IgD-negative memory B cell (primary cell): ENCODE data around the gene UBE2G2. TPM values are rescaled to one million over a fixed set of nuclear protein-coding genes. Genes with fewer than 3 reads are reported as not detected.

ENCODE experiments used
- H3K27ac Mint-ChIP-seq, 3 donors: one replicate each; pipeline ENCODE4 v1.8.0; 2020 to 2022; ENCODE audit warnings: mild to moderate bottlenecking in 3 of 3, mixed read lengths in 3 of 3, moderate library complexity in 1 of 3
- H3K27me3 Mint-ChIP-seq: one replicate; pipeline ENCODE4 v1.8.0; 2021; ENCODE audit warnings: mixed read lengths
- H3K36me3 Mint-ChIP-seq: one replicate; pipeline ENCODE4 v1.8.0; 2020; ENCODE audit warnings: mild to moderate bottlenecking, mixed read lengths
- H3K4me1 Mint-ChIP-seq, 3 donors: one replicate each; pipeline ENCODE4 v1.8.0; 2020 to 2022; ENCODE audit warnings: mixed read lengths in 3 of 3, mild to moderate bottlenecking in 1 of 3
- H3K4me3 Mint-ChIP-seq, 4 donors: one replicate each; pipeline ENCODE4 v1.8.0; 2020 to 2022; ENCODE audit warnings: mild to moderate bottlenecking in 4 of 4, mixed read lengths in 4 of 4, moderate library complexity in 3 of 4
- H3K9me3 Mint-ChIP-seq, 3 donors: one replicate each; pipeline ENCODE4 v1.8.0; 2020 to 2021; ENCODE audit warnings: mixed read lengths in 3 of 3, mild to moderate bottlenecking in 1 of 3
- polyA plus RNA-seq: library from polyadenylated mRNA; unstranded; fragments of 300-500 nt; fragmentation: Illumina TruSeq; gene quantifications from one replicate; pipeline ENCODE4 v1.2.3, GENCODE V29; 2021

The UBE2G2 gene
- polyA plus RNA-seq, 1 donor from 2014 or later, result 55.7 TPM

DNA sequence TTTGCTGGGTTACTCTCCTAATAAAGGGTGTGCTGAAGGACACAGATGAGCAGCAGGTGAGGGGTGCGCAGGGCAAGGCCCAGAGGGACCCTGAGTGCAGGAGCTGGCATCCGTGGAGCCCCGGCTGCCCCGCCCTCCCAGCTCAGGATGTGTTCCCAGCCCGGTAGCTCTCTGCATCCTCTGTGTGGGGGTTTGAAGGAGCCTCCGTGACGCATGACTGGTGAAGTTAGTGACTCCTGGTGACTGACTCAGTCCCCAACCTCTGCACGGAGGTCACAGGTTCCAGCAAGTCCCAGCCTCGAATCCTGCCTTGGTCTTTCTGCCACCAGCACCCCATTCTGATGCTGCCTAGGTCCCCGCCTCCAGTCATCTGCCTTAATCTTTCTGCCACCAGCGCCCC is 68.7 kb downstream of the UBE2G2 start:
- H3K4me1 Mint-ChIP-seq, result no peaks in the 10 kb centered on the region
- no peak overlapping the region for H3K27ac Mint-ChIP-seq
- H3K4me3 Mint-ChIP-seq, result no peak overlapping the region
- H3K9me3 Mint-ChIP-seq, result no peaks in the 10 kb centered on the region
- peaks cover 11% of the 10 kb centered on the region for H3K27me3 Mint-ChIP-seq
- no peaks in the 10 kb centered on the region for H3K36me3 Mint-ChIP-seq

DNA sequence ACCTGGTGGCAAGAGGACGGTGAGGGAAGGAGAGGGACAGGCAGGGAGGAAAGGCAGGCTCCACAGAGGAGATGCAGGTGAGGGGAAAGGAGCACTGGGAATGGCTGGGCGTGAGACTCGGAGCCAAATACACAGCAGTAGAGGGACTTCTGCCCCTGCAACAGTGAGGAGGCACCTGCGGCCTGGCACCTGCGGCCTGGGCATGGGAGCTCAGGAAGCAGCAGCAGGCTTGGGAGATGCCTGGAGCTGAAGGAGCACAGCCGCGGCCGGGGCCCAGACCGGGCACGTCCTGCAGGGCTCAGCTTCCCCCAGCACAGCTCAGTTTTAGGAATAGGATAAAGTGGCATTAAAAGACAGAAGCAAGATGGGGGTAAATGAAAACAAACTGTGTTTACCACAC is 69.4 kb downstream of the UBE2G2 start:
- H3K36me3 Mint-ChIP-seq, result no peaks in the 10 kb centered on the region
- H3K4me3 Mint-ChIP-seq, result no peak overlapping the region
- H3K4me1 Mint-ChIP-seq, result no peaks in the 10 kb centered on the region
- H3K27me3 Mint-ChIP-seq, result peaks cover 11% of the 10 kb centered on the region
- no peaks in the 10 kb centered on the region for H3K9me3 Mint-ChIP-seq
- no peak overlapping the region for H3K27ac Mint-ChIP-seq

DNA sequence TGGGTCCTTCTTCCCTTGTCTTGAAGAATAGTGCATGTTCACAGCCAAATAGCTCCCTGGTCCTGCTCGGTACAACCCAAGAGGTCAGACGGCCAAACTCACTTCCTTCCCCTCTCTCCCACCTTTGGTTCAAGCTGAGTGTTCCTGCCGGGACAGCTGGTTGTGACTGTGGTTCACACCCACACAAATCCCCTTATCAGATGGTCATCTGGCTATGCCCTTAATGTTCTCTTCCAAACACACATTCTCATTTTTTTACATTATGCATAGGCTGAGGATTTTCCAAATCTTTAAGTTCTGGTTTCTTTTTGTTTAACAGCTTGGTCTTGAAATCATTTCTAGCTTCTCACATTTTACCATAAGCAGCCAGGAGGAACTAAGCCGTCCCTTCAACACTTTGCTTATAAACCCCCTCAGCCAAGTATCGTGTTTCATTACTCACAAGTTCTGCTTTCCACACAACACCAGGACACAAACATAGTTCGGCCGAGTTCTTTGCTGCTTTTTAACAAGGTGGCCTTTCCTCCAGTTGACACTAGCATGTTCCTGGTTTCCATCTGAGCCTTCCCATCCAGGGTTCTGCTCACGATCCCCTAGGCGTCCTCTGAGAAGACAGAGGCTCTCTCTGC is 70.6 kb downstream of the UBE2G2 start:
- Mint-ChIP-seq H3K36me3 (no peaks in the 10 kb centered on the region), H3K9me3 (no peaks in the 10 kb centered on the region), H3K4me3 (no peak overlapping the region), H3K4me1 (no peaks in the 10 kb centered on the region), H3K27ac (peak overlapping the region in 1 of 3 donors; percentile 85), H3K27me3 (peaks cover 16% of the 10 kb centered on the region)

DNA sequence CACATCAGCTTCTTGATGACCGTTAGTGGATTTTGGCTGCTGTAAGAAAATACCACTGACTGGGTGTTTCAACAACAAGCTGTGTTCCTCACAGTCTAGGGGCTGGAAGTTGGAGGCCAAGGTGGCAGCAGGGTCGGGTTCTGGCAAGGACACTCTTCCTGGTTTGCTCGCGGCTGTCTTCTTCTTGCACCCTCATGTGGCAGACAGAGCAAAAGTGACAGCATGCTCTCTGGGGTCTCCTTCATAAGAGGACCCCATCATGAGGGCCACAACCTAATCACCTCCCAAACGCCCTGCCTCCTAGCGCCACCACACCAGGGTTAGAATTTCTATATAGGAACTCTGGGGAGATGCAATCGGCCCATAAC is 71.6 kb downstream of the UBE2G2 start:
- Mint-ChIP-seq H3K27ac (no peak overlapping the region), H3K4me1 (no peaks in the 10 kb centered on the region), H3K36me3 (no peaks in the 10 kb centered on the region), H3K9me3 (no peaks in the 10 kb centered on the region), H3K4me3 (no peak overlapping the region), H3K27me3 (peaks cover 19% of the 10 kb centered on the region)

DNA sequence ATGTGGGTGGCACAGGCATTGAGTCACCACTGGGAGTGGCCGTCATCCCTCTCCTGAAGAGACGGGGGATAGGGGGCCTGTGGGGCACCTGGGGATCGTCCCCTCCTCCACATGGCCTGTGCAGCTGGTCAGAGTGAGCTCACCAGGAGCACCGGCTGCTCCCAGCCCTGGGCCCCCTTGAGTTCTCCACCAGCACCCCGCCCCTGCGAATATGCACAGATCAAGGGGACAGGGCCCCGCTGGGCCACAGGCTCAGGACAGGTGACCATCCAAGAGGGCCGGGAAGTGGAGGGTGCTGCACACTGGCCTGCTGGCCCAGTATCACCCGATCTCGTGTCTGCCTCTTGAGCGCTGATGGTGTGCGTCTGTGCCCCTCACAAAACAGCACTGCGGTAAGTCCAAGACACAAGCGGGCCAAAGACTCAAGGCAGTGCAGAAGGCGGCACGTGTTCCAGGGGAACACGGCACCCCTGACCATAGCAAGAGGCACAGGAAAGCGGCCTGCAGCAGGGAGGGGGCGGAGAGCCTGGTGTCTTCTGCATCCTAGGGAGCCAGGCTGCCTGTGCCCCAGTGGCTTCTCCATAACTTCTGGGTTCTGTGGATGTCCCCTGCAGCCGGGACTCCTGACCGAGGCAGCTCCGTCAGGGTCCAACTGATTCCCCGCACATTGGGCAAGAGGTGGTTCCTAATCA is 72.1 kb downstream of the UBE2G2 start:
- no peaks in the 10 kb centered on the region for H3K9me3 Mint-ChIP-seq
- H3K27me3 Mint-ChIP-seq, result peaks cover 23% of the 10 kb centered on the region
- no peaks in the 10 kb centered on the region for H3K36me3 Mint-ChIP-seq
- no peak overlapping the region for H3K4me3 Mint-ChIP-seq
- H3K27ac Mint-ChIP-seq, result no peak overlapping the region
- H3K4me1 Mint-ChIP-seq, result no peaks in the 10 kb centered on the region

DNA sequence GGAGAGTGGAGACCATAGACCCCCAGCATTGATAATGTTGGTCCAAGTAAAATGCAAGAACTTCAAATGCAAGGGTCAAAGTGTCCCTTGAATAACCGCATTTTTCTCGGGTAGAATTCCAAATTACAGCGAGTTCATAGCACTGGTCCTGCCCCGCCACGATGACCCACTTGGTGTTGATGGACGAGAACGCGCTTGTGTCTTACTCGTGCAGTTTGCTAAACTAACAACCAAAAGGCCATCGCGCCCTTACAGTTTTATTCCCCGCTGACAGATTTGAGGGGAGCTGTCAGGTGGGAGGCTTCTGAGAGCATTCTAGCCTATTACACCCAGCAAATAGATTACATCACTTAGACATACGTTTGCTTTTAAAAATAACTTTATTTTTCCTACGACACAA is 72.9 kb downstream of the UBE2G2 start:
- H3K27me3 Mint-ChIP-seq, result peaks cover 28% of the 10 kb centered on the region
- no peak overlapping the region for H3K27ac Mint-ChIP-seq
- no peaks in the 10 kb centered on the region for H3K4me1 Mint-ChIP-seq
- H3K9me3 Mint-ChIP-seq, result peaks cover 0 to 2% (median 0%) of the 10 kb centered on the region in 3 donors
- no peak overlapping the region for H3K4me3 Mint-ChIP-seq
- no peaks in the 10 kb centered on the region for H3K36me3 Mint-ChIP-seq

DNA sequence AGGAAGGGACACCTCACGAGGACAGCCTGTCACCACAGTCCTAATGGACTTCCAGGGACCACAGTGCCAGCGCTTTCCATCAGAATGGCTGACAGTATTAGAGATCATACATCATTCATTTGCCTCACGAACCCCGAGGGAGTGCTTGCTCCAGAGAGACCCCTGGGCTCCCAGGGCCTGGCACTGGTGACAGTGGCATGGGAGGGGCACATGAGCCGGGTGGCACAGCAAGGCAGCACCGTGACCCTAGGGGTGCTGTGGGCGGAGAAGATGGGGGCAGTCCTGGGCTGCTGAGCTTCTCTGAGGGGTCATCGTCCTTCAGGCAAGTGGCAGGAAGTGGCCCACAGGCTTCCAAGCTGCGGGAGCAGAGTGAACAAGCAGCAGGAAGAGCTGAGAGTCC is 73.9 kb downstream of the UBE2G2 start:
- no peaks in the 10 kb centered on the region for H3K36me3 Mint-ChIP-seq
- H3K4me3 Mint-ChIP-seq, result no peak overlapping the region
- H3K9me3 Mint-ChIP-seq, result peaks cover 0 to 2% (median 0%) of the 10 kb centered on the region in 3 donors
- peaks cover 35% of the 10 kb centered on the region for H3K27me3 Mint-ChIP-seq
- peaks cover 0 to 3% (median 3%) of the 10 kb centered on the region in 3 donors for H3K4me1 Mint-ChIP-seq
- H3K27ac Mint-ChIP-seq, result no peak overlapping the region

DNA sequence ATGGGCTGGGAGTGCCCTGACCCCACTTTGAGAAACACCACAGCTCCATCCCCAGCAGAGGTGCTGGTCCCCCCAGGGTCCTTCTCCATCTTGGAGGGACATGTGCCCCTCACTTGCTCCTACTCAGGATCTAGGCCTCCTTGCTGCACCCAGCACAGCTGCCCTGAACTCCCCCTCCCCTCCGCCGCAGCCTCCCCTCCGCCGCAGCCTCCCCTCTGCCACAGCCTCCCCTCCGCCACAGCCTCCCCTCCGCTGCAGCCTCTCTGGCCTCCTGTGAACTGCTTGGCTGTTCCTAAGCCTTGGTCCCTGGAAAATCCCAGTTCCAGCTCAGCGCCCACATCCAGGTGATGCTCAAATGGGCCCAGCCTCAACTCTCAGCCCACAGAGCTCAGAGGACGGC is 74.3 kb downstream of the UBE2G2 start:
- H3K4me1 Mint-ChIP-seq, result peaks cover 0 to 4% (median 3%) of the 10 kb centered on the region in 3 donors
- no peak overlapping the region for H3K27ac Mint-ChIP-seq
- no peak overlapping the region for H3K4me3 Mint-ChIP-seq
- H3K9me3 Mint-ChIP-seq, result peaks cover 0 to 2% (median 0%) of the 10 kb centered on the region in 3 donors
- H3K36me3 Mint-ChIP-seq, result no peaks in the 10 kb centered on the region
- peaks cover 39% of the 10 kb centered on the region for H3K27me3 Mint-ChIP-seq

DNA sequence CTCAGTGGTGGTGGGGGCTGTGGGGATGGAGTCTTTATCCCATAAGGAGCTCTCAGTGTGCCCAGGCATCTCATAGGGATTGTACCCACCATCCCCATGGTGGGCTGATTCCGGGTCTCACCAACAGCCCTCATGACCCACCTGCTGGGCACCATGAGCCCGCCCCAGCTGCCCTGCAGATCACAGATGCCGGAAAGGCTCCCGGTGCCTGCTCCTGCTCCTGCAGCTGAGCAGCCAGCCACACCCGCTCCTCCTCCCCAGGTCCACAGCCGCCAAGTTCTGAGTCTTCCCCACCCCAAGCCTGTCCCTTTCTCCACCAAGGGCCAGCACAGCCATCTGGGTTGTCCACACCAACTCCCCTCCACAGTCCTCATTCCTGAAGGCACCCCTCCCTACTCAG is 74.8 kb downstream of the UBE2G2 start:
- no peaks in the 10 kb centered on the region for H3K36me3 Mint-ChIP-seq
- peaks cover 0 to 4% (median 3%) of the 10 kb centered on the region in 3 donors for H3K4me1 Mint-ChIP-seq
- peaks cover 0 to 2% (median 0%) of the 10 kb centered on the region in 3 donors for H3K9me3 Mint-ChIP-seq
- H3K4me3 Mint-ChIP-seq, result no peak overlapping the region
- H3K27me3 Mint-ChIP-seq, result peaks cover 43% of the 10 kb centered on the region
- H3K27ac Mint-ChIP-seq, result no peak overlapping the region

DNA sequence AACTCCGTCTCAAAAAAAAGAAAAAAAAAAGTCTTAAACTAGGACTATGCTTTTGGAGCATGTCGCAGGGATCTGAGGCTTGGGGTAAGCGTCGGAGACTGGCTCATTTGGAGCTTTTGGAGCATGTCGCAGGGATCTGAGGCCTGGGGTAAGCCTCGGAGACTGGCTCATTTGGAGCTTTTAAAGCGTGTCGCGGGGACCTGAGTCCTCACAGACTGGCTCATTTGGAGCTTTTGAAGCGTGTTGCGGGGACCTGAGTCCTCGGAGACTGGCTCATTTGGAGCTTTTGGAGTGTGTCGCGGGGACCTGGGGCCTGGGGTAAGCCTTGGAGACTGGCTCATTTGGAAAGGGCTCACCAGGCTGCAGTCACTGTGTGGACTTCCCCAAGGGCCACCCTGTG is 76.7 kb downstream of the UBE2G2 start:
- peaks cover 42% of the 10 kb centered on the region for H3K27me3 Mint-ChIP-seq

DNA sequence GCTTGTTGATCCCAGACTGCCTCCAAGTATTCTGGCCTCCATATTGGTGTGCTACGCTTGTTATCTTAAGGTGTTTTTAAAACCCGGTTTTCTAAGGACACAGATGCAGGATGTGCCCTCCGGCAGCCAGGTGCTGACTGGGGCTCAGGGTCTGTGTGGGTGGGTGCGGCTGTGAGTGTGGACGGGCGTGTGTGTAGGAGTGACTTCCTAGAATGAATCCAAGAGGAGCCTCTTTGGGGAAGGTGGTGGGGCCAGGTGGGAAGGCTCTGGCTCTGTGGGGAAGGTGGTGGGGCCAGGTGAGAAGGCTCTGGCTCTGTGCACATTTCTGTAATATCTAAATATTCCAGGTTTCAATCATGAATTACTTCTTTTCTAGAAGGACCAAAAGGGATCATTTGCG is 77.4 kb downstream of the UBE2G2 start:
- Mint-ChIP-seq H3K9me3 (peaks cover 0 to 2% (median 0%) of the 10 kb centered on the region in 3 donors), H3K4me1 (peaks cover 0 to 4% (median 3%) of the 10 kb centered on the region in 3 donors), H3K4me3 (peak overlapping the region in 1 of 4 donors; percentile 50), H3K36me3 (no peaks in the 10 kb centered on the region), H3K27ac (no peak overlapping the region), H3K27me3 (peaks cover 41% of the 10 kb centered on the region)

More for the DNA sequence above, 76.7 kb downstream of the UBE2G2 start:
- no peak overlapping the region for H3K4me3 Mint-ChIP-seq
- H3K27ac Mint-ChIP-seq, result no peak overlapping the region
- no peaks in the 10 kb centered on the region for H3K36me3 Mint-ChIP-seq
- H3K9me3 Mint-ChIP-seq, result peaks cover 0 to 2% (median 0%) of the 10 kb centered on the region in 3 donors
- H3K4me1 Mint-ChIP-seq, result peaks cover 0 to 4% (median 3%) of the 10 kb centered on the region in 3 donors

DNA sequence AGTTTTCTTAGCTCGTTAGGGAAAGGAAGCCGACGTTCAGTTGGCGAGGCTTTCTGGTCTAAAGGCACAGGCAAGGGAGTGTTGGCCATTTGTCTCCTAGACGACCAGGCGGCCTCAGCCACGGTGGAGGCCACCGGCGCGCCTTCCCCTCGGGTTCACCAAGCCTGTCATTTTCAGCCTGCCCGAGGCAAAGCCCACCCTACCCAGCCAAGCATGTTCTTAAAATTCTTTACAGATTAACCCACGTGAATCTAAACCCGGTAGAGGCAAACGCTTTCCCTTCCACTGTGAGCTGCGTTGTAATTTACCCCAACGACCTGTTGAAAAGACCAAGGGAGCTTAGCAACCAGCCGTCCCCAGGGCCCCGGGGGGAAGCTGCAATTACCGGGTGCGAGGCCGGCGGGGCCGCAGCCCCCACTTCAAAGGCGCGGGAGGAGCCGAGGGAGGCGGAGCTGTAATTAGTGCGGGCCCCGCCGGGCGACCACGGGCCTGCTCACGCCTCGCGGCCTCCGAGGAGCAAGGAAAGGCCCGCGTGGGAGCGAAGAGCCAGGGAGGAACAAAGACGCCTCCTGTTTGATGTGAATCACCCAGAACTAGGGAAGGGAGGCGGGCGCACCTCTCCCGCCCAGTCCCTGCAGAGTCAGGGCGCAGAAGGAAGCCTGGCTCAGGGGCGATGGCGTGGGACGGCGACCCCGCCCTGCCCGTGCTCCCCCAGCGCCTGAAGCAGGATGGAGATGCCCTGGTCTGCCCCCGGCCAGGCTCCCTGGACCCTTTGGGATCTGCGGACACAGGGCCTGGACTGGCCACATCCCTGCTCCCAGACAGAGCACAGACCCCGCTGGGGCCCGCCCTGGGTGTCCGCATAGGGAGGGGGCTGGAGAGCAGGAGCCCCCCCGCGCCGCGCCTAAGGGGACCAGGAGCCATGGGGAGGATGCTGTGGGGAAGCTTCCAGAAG is 78.2 kb downstream of the UBE2G2 start:
- Mint-ChIP-seq H3K4me1 (peaks cover 0 to 4% (median 3%) of the 10 kb centered on the region in 3 donors), H3K36me3 (no peaks in the 10 kb centered on the region), H3K9me3 (peaks cover 0 to 2% (median 0%) of the 10 kb centered on the region in 3 donors), H3K4me3 (peak overlapping the region in 2 of 4 donors; percentile 71 to 76), H3K27me3 (peaks cover 45% of the 10 kb centered on the region), H3K27ac (peak overlapping the region in 1 of 3 donors; percentile 53)

DNA sequence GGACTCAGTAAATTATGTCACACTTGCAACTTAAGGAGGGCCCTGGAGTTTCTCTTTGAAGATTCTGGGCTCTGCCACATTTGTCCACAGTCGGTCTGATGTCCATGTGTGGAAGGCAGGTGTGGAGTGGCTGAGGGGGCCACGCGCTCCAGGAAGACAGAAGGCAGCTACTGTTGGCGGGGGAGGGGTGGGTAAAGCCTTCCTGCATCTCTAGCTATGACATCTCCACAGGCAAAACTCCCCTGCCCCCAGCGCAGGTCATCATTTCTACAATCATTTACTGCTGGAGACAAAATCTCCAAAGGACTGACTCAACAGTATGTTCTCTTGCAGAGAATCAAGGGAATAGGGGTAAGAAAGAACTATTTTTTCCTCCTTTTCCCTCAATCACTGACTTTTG is 78.9 kb downstream of the UBE2G2 start:
- Mint-ChIP-seq H3K27ac (peak overlapping the region in 1 of 3 donors; percentile 53), H3K4me3 (peak overlapping the region in 2 of 4 donors; percentile 71 to 76), H3K36me3 (peaks cover 1% of the 10 kb centered on the region), H3K9me3 (peaks cover 0 to 2% (median 0%) of the 10 kb centered on the region in 3 donors), H3K4me1 (peaks cover 0 to 4% (median 3%) of the 10 kb centered on the region in 3 donors), H3K27me3 (peaks cover 52% of the 10 kb centered on the region)

DNA sequence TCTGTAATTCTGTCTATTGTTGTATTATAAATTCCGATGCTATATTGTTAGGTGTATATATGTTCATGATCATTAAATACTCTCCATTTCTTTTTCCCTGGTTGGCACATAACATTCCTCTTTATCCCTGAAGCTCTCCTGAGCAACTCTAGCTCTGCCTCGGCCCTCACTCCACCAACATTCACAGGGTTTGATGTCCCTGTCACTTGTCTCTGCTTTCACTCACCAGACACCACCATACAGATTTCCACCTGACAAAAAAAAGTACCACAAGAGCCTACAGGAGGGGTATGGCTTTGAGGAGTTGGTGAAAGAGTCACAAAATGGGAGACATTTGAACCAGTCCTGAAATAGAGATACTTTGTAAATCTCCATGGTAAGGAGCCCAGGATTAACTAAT is 81.5 kb downstream of the UBE2G2 start:
- peaks cover 1% of the 10 kb centered on the region for H3K36me3 Mint-ChIP-seq
- H3K4me3 Mint-ChIP-seq, result no peak overlapping the region
- peaks cover 53% of the 10 kb centered on the region for H3K27me3 Mint-ChIP-seq
- peaks cover 0 to 4% (median 3%) of the 10 kb centered on the region in 3 donors for H3K4me1 Mint-ChIP-seq
- no peak overlapping the region for H3K27ac Mint-ChIP-seq
- peaks cover 0 to 6% (median 6%) of the 10 kb centered on the region in 3 donors for H3K9me3 Mint-ChIP-seq
